Hematopoietic multipotent progenitor cell treated with erythropoietin and hydrocortisone succinate and interleukin-3 and kit ligand, for 15 days (in vitro differentiated cells): ENCODE results near the gene GADL1.

ENCODE experiments used
- DNase-seq: peaks from one replicate; pipeline ENCODE4 v3.0.0-alpha.2; 2015; ENCODE audit warnings: low spot score

The GADL1 gene

GRCh38 chr3:30721314-30721634 is 173.2 kb downstream of the GADL1 start:
- no peak for DNase-seq

GRCh38 chr3:30720586-30721313 is 173.7 kb downstream of the GADL1 start:
- DNase-seq: no peak

GRCh38 chr3:30719536-30719935 is 174.9 kb downstream of the GADL1 start:
- DNase-seq: no peak

- no peak for DNase-seq
Observed at GRCh38 chr3:30713885-30714503, 180.5 kb downstream of the GADL1 start.

- no peak for DNase-seq
Observed at GRCh38 chr3:30712991-30713390, 181.5 kb downstream of the GADL1 start.

- DNase-seq: no peak
Observed at GRCh38 chr3:30711867-30712266, 182.6 kb downstream of the GADL1 start.

- DNase-seq: no peak
Observed at GRCh38 chr3:30711151-30711550, 183.3 kb downstream of the GADL1 start.

- DNase-seq: no peak
Observed at GRCh38 chr3:30710017-30710416, 184.4 kb downstream of the GADL1 start.

GRCh38 chr3:30708472-30708871 is 186.0 kb downstream of the GADL1 start:
- DNase-seq: no peak

- DNase-seq: no peak
Observed at GRCh38 chr3:30707825-30708224, 186.6 kb downstream of the GADL1 start.

- no peak for DNase-seq
Observed at GRCh38 chr3:30704931-30705890, 189.2 kb downstream of the GADL1 start.

- DNase-seq: no peak
Observed at GRCh38 chr3:30702828-30703397, 191.5 kb downstream of the GADL1 start.

GRCh38 chr3:30702038-30702827 is 192.2 kb downstream of the GADL1 start:
- no peak for DNase-seq

- DNase-seq: no peak
Observed at GRCh38 chr3:30700702-30701321, 193.6 kb downstream of the GADL1 start.

GRCh38 chr3:30699927-30700326 is 194.5 kb downstream of the GADL1 start:
- DNase-seq: no peak

- DNase-seq: no peak
Observed at GRCh38 chr3:30698549-30698948, 195.9 kb downstream of the GADL1 start.

- no peak for DNase-seq
Observed at GRCh38 chr3:30696896-30697295, 197.6 kb downstream of the GADL1 start.

GRCh38 chr3:30696403-30696819 is 198.1 kb downstream of the GADL1 start:
- DNase-seq: no peak

GRCh38 chr3:30695302-30696061 is 199.0 kb downstream of the GADL1 start:
- DNase-seq: no peak

- no peak for DNase-seq
Observed at GRCh38 chr3:30694668-30695067, 199.8 kb downstream of the GADL1 start.
